GM21360 (cell line): ENCODE data around the gene SCPEP1.
"Not testable (repeated sequence)": the region's sequence is repeated elsewhere in the genome, so short reads cannot be mapped to it uniquely, and the experiment has no call there.

ENCODE experiments used
- ATAC-seq: cut with Tn5 transposase; IDR thresholded peaks from one replicate; pipeline ENCODE4 v1.9.1; 2021; ENCODE audit warnings: mild to moderate bottlenecking, moderate library complexity; ENCODE audit not compliant: unreplicated experiment

Gene SCPEP1, protein sequence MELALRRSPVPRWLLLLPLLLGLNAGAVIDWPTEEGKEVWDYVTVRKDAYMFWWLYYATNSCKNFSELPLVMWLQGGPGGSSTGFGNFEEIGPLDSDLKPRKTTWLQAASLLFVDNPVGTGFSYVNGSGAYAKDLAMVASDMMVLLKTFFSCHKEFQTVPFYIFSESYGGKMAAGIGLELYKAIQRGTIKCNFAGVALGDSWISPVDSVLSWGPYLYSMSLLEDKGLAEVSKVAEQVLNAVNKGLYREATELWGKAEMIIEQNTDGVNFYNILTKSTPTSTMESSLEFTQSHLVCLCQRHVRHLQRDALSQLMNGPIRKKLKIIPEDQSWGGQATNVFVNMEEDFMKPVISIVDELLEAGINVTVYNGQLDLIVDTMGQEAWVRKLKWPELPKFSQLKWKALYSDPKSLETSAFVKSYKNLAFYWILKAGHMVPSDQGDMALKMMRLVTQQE

DNA sequence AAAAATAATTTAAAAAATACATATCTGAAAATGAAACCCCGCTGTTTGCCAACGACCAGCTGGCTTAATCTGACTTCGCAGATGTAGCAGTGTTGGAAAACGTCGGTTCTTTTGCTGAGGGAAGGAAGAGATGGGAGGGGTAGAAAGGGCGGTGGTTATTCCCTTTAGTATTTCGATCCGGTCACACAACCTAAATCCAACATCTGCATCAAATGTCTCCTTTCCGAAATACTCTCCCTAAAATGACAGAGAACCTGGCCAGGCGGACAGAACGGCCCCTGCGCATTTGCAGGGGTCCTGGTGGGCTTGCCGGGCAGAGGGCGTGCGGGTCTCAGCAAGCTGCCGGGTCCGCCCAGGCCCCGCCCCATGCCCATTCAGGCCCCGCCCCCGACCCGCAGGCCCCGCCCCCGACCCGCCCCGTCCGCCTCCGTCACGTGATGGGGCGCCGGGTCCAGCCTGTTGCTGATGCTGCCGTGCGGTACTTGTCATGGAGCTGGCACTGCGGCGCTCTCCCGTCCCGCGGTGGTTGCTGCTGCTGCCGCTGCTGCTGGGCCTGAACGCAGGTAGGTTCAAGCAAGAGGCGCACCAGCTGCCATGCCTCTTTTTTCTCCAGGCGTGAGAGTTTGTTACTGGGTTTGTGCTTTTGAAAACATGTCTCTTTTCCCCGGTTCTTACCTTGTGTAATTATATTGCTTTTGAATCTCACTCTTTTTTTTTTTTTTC is at the start of gene SCPEP1:
Gene SCPEP1 (plus strand): TSS at position 459 of the 723 bp plus-strand sequence. CDS start 29 bp downstream, at position 488.
- ATAC-seq = peak; percentile 65

DNA sequence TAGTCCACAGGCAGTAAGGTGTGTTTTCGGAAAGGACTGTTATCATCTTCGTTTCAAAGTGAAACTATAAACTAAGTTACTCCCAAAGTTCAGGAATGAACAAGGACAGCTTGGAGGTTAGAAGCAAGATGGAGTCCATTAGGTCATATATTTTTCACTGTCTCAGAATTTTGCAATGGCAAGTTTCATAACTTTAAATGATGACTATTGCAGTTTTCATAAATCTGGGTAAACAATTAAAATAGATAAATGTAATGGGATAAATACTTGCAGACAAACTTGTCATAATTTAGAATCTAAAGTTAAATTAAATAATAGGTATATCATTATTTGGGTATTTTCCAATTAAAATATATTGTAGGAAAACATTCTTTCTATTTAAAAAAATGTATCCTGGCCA is 49.3 kb upstream of the SCPEP1 start:
- ATAC-seq = no peak

DNA sequence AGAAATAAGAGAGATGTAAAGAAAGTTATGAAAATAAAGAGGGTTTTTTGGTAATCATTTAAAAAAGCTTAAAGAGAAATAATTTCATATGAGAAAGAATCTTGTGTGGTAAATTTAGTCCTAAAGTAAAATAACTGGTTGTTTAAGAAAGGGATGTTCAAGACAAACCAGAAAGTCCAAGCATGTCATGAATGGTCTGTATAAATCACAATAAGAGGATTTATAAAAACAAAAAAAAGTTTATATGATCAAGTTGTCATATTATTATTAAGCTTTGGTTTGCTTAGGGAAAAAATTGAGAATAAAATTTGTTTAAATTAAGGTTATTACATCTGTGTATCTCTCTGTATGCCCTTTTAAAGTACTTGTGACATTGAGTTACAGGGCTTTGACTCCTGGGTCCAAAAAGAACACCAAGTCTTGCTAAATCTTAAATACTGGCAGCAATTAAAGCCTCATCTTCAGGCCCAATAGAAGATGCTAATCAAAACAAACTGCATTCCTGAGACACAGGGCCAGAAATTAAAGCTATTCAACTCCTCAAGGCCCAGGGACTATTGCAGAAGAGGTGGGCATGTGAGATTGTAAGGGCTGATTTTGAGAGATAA is 48.5 kb upstream of the SCPEP1 start:
- ATAC-seq = no peak

DNA sequence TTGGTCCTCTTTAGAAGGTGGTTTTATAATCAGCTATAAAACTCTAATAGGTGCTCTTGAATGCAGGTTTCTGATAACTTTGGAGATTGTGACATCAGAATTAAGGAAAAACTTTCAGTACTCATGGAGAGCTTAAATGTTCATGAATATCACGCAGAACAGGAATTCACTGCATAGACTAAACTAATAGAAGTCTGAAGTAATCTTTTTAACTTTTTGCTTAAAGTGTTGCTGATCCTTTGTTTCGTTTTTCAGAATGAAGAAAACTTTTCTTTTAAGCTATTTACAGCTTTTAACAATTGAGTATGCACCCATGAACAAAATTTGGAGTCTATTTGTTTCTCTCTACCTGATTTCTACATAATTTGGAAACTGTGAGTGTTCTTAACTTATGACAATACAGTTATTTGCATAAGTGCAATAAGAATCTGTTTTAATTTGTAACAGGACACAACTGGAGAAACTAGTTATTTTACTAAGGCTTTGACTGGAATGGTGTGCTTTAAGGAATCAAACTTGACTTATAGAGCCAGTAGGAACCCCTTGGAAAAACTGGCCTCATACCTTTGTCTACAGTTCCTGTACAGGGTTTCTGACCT is 47.1 kb upstream of the SCPEP1 start:
- ATAC-seq = no peak

DNA sequence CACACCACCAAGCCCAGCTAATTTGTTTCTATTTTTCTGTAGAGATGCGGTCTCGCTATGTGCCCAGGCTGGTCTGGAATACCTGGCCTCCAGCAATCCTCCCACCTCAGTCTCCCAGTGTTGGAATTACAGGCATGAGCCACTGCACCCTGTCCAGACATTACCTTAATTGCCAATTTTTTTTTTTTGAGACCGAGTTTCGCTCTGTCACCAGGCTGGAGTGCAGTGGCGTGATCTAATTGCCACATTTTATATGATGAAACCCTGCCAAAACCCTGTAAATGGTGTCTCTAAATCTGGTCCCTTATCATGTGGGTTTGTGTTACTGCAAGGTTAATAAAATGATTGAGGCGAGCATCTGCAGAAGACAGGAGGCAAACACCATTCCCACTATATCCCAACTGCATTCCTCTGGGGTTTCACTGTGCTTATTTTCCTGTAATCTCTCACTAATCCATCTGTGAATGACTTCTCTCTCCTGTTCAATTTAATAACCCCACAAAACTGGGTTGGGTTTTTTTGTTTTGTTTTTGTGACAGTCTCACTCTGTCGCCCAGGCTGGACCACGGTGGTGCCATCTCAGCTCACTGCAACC is 44.7 kb upstream of the SCPEP1 start:
- ATAC-seq = no peak

DNA sequence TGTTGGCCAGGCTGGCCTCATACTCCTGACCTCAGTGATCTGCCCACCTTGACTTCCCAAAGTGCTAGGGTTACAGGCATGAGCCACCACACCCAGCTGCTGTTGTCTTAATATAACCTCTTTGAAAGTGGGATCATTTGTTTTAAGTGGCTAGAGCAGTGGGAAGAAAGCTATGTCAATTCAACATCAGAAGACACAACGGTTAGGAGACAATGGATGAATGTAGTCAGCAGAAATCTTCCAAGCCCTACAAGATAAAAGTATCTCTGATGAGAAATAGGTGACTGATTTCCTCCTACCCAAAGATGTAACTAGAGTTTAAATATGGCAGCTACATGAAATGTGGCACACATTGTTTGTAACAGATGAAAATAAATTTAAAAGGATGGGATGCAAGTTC is 44.1 kb upstream of the SCPEP1 start:
- no peak for ATAC-seq

DNA sequence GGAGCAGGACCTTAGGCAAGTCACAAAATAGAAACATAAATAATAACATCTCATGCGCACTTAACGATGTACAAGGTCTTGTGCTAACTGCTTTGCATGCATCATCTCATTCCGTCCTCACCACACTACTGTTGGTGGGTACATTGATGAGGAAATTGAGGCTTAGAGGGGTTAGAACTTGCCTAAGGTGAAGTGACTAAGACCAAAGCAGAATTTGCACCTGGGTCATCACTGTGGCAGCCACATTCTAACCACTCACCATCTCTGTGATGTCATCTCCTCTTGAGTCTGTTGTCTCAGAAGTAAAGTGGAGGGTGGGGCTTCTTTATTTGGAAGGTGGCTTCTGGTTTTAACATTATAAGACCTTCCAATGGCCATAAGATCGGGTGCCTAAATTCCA is 43.7 kb upstream of the SCPEP1 start:
- ATAC-seq = no peak

DNA sequence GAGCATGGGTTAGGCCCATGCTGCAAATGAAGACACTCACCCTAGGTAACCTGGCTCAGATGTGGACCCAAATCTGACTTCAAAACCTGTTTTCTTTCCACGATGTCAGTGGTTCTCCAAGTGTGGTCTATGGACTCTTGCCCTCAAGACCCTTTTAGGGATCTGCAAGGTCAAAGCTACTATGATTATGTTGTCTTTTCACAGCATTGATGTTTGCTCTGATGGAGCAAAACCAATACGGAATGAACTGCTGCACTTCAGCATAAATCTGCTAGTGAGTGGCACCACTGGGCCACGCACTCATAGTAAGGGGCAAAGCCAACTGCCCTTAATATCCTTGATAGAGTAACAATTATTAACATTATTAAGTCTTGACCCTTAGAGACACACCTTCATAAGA is 42.5 kb upstream of the SCPEP1 start:
- no peak for ATAC-seq

DNA sequence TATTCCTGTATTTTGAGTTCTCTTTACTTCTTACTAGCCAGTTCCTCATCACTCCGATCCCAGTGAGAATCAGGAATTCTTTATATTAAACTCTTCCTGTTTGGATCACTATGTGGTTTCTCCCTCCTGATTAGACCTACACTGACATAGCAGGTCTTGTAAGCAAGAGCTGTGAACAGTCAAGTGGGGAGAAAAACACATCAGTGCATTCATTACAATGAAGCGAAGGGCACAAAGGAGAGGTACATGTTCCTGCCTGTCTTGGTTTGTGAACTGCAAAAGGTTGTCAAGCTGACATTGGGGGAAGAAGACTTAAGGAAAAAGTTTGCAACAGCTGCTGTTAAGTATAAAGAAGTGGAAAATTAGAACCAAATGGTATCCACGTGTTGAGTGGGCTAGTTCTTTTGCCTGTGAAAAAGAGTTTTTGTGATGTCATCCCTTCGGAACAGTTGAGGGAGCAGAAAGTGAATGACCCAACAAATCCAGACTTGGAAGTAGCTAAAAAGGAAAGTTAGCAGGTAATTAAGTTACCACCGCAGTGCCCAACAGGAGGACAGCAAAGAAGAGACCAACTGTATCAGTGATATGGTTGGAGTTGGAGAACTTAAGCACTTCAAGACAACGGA is 41.1 kb upstream of the SCPEP1 start:
- ATAC-seq = no peak

DNA sequence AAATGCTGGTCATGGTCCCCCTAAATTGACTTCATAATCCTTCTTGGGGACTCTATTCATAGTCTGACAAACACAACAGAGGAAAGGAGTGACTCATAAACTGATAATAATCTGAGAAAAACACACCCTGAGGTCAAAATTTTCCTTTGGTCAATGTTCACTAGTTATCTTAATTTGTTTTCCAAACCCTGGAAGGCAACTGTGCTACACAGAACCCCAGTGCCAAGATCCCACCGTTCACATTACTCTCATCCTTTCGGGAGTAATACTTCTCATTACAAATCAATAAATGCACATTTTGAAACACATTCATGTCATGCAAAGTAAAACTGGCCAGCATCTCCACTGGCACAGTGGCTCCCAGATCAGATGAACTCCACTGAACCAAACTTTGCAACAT is 40.2 kb upstream of the SCPEP1 start:
- no peak for ATAC-seq

DNA sequence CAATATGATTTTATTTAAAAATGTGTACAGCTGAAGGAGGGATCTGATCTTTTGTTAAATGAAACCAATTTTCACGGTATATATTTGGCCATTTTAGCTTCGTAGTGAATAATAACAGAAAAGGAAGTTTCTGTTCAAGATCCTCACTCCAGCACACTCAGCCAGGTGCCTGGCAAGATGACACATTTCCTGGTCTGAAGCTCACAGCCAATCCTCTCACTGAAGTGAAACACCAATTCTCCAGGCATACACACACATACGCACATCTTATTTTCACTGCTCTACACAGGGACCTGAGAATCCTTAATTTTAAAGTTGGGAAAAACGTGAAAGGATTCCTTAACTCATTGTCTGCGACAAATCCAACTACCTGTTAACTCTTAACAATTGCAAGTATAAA is 39.7 kb upstream of the SCPEP1 start:
- ATAC-seq = not testable (repeated sequence)

DNA sequence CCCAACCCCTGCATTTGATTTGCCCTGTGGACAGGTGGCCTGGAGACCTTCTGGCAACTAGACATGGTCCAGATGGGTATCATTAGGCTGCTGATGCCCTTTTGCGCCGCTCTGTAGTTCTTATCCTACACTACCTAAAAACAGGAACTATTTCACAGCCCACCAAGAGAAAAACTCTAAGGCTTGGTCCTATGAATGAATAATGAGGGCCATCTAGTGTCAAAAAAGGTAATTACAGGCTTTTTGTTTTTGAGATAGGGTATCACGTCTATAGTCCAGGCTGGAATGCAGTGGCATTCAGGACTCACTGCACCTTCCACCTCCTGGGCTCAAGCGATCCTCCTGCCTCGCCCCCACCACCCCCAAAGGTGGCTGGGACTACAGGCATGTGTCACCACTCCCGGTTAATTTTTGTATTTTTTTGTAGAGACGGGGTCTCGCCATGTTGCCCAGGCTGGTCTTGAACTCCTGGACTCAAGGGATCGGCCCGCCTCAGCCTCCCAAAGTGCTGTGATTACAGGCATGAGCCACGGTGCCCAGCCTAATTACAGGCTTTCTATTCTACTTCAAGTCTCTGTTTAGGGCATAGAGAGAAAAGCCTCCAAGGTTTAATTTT is 38.0 kb upstream of the SCPEP1 start:
- ATAC-seq = no peak

DNA sequence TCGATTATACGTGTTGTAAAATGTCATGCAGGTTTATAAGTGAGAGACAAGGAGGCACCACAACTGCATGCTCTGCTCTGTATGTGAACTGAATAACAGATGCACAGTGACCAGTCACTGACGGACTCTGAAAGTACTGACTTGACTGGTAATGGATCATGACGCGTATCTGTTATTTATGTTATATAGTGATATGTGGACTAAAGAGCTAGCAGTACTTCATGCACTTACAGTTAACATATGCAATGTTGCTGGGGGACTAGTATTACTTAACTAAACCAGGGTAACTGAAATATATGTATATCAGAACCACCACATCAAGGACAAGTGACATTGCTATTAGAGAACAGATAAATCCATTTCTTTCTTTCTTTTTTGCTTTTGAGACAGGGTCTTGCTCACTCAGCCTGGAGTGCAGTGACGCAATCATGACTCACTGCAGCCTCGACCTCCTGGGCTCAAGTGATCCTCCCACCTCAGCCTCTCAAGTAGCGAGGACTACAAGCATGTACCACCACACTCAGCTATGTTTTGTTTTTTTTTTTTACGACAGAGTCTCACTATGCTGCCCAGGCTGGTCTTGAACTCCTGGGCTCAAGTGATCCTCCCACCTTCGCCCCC is 34.3 kb upstream of the SCPEP1 start:
- ATAC-seq = no peak

DNA sequence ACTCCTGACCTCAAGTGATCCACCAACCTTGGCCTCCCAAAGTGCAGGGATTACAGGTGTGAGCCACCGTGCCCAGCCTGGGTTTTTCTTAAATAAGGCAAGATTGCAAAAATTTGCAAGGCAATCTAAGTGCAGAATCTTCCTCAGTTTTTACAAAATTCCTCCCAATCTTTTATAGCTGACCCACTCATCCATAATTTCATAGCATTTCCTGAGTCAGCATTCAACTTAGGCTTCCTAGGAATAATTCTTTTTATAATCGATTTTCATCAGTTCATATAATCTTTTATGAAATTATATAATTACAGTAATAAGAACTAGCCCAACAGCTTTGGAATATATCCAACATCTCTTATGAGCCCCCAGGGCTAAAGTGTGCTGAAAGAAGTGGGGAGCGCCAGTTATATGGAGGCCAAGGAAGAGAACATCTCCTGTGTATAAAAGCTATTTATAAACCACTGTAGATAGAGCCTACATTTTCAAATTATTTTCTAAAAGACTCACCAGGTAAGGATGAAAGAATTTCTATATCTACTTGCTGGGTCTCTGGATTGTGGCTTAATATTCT is 31.9 kb upstream of the SCPEP1 start:
- no peak for ATAC-seq

DNA sequence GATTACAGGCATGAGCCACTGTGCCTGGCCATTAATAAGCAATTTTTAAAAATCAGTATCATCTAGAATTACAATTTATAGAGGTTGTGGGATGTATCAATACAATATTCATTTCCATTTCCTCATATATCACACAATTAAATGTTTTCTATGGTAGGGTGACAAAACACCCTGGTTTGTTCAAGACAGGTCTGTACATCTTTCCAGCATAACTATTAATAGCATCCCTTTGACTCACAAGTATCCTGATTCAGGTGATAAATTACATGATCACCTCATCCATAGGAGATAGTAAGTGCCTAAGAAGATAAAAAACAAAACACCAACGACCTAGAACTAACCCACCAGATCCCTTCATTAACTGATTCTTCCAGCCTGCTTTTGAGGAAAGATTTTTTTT is 30.2 kb upstream of the SCPEP1 start:
- no peak for ATAC-seq

DNA sequence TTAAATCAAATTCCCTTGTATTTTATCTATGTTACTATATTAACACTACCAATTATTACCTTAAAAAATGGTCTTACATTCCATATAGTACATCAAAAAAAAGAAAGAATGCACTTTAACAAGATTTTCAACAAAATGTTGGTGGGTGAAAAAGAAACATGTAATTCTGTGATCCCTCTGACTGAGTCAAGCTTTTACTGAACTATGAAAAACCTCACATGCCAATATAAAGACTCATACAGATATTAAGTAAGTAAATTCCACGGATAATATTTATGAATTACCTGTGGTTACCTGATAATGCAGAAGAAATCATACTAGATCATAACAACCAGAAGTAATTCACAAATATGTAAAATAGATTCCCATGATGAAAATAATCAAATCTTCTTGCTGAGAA is 29.4 kb upstream of the SCPEP1 start:
- ATAC-seq = no peak

DNA sequence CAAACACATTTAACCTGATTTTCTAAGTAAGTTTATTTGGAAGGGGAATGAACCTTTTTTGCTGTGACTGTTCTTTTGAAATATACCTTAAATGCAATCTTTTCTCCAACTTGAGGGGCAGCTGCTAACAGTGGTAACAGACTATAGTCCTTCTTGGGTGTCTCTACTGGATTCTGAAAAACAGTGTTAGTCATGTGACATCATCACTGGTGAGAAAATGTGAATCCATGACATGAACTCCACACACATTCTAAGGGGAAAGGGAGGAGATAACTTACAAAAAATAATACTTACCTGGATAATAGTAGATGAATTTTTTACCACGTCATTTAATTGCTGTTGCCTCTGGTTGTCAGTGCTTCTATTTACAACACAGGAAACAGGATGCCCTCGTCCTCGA is 28.3 kb upstream of the SCPEP1 start:
- ATAC-seq = no peak

DNA sequence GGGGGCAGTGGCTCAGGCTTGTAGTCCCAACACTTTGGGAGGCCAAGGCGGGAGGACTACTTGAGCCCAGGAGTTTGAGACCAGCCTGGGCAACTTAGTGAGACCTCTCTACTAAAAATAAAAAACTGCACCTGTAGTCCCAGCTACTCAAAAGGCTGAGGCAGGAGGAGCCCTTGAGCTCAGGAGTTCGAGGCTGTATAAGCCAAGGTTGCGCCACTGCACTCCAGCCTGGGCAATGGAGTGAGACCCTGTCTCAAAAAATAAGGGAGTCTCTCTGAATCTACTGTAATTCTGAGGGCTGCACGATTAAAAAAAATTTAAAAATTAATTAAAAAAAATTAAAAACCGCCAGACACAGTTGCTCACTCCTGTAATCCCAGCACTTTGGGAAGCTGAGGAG is 20.9 kb upstream of the SCPEP1 start:
- no peak for ATAC-seq
